NCI-H1105 (cell line): Measurements from ENCODE around the gene PALS1.
"Not testable (repeated sequence)": the region's sequence is repeated elsewhere in the genome, so short reads cannot be mapped to it uniquely, and the experiment has no call there.

Experiments used
- DNase-seq: peaks from one replicate; lab custom pipeline; 2025; lab: John Stamatoyannopoulos, UW

Gene PALS1

DNA sequence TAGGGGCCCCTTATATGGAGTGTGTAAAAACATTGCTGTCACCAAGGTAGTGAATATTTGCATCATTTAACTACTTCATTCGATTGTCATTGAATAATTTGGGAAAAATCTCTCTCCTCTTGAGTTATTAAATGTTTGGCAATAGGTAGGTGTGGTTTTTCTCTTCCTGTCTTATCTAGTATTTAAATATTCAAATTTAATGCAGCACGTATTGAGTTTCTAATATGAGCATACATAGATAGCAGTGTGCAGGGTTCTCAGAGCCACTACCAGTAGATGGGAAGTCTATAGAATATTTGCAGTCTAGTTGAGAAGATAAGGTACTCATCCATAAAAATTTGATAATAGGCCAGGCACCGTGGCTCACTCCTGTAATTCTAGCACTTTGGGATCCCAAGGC lies 16.7 kb downstream of the PALS1 start:
- no peak for DNase-seq

DNA sequence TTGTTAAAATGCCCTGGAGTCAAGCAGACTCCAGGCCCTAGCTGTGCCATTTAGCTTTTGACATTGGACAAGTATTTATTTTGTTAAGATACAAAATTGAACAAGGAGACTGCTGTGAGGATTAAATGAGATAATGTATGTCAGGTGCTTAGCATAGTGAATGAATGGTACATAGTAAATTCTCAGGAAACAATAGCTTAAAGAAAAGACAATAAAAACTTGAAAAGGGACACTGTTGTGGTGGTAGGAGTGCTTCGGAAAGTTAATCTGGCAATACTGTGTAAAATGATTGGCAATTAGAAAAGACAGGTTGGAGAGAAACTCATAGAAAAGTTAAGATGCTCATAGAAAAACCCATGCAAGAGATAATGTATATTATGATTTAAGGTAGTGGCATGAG lies 19.7 kb downstream of the PALS1 start:
- no peak for DNase-seq

DNA sequence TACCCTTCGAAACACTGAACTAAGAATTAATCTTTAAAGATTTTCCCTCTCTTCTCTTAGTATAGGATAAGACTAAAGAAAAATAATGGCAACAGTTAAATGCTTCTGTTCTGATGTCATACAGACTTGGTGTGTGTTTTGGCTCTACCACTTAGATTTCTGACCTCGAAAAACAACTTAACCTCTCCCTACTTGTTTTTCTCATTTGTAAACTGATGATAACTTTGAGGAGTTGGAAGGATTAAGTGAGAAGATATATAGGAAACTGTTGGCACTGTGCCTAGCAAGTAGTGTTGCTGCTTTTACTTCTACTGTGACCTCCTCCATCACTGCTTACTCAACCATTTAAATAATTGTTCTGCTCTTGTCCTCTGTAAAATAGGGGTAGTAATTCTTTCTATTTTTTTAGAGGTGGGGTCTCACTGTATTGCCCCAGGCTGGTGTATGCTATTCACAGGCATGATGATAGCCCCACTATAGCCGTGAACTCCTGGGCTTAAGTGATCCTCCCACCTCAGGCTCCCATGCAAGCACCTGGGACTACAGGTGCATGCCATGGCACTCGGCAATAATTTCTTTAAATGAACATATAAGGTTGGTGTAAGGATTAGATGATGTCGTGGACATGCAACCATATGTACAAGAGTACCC lies 22.4 kb downstream of the PALS1 start:
- DNase-seq = no peak

DNA sequence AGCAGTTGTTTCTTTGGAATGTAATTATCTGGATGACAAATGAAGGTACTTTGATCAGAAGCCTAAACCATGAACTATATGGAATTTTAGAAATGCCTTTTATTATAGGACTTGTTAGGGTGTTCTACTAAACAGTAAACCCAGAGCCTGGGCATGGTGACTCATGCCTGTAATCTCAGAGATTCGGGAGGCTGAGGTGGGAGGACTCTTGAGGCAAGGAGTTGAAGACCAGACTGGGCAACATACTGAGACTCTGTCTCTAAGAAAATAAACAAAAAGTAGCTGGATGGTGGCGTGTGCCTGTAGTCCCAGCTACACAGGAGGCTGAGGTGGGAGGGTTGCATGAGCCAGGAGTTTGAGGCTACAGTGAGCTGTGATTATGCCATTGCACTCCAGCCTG lies 23.9 kb downstream of the PALS1 start:
- DNase-seq = no peak

DNA sequence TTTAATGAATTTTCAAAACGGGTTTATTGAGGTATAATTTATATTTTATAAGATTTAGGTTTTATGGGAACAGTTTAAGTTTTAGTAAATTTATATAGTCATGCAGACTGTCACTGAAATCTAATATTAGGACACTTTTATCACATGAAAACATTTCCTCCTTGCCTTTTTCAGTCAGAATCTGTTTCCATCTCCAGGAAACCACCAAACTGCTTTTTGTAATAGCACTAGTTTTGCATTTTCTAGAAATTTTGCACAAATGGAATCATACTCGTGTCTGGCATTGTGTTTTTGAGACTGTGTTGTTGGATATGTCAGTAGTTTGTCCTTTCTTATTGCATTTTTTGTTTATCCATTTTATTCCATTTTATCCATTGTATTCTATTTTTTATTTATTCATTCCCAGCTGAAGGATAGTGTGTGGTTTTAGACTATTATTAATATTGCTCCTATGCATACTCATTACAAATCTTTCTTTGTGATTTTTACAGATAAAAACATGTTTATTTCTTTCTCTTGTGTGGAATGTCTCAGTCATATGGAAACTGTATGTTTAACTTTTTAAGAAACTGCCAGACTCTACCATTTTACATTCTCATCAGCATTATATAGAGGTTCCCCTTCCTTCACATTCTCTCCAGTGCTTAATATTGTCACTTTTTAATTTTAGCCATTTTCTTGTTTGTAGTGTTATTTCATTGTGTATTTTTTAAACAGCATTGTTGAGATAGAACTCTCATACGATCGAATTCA lies 26.5 kb downstream of the PALS1 start:
- no peak for DNase-seq

DNA sequence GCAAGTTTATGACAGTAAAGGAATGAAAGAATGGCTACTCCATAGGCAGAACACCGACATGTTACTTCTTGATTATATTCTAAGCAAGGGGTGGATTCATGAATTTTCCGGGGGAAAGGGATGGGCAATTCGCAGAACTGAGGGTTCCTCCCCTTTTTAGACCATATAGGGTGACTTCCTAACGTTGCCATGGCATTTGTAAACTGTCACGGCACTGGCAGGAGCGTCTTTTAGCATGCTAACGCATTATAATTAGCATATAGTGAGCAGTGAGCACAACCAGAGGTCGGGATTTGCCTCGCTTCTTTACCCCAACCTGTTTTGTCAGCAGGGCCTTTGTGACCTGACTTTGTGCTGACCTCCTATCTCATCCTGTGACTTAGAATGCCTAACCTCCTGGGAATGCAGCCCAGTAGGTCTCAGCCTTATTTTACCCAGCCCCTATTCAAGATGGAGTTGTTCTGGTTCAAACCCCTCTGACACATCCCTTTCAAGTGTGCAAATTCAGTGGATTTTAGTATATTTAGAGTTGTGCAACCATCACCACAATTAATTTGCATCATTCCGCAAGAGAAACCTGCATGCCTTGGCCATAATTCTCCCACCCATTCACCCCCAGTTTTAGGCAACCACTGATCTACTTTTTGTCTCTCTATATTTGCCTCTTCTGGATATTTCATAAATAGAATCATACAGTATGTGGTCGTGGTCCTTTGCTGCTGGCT lies 27.4 kb downstream of the PALS1 start:
- DNase-seq = no peak

DNA sequence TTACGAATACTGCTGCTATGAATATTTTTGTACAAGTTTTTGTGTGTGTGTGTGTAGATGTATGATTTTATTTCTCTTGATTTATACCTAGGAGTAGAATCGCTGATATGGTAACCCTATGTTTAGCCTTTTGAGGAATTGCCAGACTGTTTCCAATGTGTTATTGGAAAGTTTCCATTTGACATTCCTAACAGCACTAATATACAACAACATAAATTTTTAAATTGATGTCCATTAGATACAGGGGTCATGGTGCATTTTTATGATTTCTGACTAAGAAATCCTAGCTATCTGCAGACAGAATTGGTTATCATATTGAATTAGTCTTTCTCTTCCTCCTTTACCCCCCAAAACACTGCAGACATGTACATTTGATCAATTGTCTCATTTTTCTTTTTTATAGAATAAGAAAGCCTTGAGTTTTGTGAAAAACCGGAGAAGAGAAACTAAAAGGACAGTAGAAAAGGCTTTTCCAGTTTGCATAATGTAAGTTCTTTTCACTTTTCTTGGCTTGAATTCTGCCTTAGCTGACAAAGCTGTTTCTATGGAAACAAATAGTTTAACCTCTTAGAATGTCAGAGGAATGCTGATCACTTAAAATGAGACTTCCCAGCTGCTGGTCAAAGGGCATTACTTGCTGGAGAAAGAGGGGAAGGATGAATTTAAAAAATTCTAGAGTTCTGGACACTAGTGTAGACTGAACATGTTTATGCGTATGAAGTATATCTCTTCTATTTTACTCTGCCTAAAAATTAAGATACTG lies 28.2 kb downstream of the PALS1 start:
- DNase-seq = no peak

DNA sequence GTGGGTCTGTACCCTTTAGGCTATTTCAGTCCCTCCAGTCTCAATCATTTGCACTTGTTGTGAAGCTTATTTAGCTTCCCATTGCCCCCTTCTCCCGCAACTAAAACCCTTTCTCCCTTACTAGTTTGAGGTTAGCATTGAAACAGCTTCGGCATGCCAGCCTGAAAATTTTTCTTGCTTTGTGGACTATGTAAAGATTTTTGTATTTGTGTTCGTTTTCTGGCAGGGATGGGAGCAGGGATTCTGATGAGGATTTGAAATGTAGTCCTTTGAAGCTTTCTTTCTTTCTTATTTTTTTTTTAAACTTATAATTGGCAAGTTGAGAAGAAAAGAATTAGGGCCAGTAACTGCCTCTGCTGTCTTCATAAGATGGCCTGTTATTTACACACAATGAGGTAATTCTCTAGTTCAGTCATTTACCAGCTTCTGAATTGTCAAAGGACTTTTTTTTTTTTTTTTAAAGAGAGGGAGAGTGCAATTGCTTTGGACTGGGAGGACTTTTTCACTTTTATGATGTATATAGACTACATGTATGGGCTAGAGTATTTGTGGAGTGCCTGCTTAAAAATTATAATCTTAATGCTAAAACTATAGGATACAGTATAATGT lies 29.0 kb downstream of the PALS1 start:
- DNase-seq = no peak

DNA sequence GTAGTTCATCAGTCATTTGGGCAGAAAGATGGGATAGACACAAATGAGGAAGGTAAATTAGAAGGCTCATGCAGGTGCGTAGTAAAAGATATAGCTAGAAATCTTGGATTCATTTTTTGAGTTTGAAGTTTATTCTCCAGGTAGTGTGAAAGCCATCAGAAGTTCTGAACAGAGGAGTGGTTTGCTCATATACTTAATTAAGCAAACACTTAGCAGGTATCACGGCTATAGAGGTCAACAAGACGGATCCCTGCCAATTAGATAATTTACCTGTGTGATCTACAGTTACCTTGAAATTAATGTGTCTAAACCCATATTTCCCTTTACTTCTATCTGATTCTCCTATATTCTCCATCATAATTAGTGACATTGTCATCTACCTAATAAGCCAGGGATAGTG lies 29.7 kb downstream of the PALS1 start:
- no peak for DNase-seq

DNA sequence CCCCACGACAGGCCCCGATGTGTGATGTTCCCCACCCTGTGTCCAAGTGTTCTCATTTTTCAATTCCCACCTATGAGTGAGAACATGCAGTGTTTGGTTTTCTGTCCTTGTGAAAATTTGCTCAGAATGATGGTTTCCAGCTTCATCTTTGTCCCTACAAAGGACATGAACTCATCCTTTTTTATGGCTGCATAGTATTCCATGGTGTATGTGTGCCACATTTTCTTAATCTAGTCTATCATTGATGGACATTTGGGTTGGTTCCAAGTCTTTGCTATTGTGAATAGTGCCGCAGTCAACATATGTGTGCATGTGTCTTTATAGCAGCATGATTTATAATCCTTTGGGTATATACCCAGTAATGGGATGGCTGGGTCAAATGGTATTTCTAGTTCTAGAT lies 32.0 kb downstream of the PALS1 start:
- not testable (repeated sequence) for DNase-seq

DNA sequence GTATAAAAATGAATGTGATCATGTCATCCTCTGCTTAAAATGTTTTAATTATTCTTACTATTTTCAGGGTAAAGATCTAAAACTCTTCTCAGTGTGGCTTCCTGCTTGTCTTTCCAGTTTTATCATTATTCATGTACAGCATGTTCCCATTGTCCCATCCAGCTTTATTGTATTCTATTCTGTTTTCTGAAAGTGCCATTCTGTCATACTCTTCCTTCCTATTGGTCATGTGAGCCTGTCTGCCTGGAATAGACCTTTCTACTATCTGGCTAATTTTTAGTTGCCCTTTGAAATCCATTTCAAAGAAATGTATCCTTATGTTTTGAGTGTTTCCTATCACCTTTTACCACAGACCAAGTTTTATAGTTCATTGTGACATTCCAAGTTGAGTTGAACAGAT lies 34.9 kb downstream of the PALS1 start:
- no peak for DNase-seq

DNA sequence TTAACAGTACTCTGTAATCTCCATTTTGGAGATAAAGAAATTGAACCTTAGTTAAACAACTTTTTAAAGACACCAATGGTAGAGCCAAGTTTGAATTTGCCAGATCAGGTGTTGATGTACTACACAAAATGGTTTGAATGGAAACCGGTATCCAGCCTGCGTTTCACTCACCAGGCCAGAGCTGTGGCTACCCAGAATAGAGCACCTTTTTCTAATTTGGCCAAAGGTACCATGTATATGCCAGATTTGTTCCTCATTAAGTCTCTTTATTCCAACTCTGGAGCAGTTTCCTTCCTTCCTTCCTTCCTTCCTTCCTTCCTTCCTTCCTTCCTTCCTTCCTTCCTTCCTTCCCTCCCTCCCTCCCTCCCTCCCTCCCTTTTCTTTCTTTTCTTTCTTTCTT lies 39.3 kb downstream of the PALS1 start:
- no peak for DNase-seq

DNA sequence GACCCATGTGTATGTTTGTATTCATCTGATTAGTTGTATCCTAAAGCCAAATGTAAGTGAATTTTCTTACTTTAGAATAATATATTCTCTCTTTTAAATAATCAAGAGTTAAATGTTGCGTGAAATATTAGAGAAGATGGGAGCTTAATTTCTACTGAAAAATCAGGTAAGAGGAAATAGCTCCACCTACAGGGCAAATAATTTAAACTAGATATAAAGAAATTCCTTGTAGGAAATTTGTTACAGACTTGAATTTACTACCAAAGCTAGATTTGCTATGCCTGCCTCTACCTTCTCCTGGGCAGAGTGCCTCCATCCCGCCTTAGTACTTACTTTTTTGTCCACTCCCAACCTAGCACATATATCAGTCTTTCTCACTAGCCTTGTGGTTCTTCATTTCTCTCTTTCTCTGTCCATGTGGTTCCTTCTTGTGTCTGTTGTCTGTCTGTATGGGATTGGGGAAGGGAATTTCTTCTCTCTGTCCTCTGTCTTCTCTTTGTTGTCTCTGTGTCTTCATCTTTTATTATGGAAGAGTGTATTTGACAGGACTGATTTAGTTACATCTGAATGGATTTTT lies 44.7 kb downstream of the PALS1 start:
- peak; percentile 45 for DNase-seq
